Activated CD8-positive, alpha-beta memory T cell treated with anti-CD3 and anti-CD28 coated beads for 4 hours (primary cell): Measurements from ENCODE around the gene GUCA1C.

Experiments
- DNase-seq, 2 donors: peaks; one replicate each; pipeline ENCODE4 v3.0.0-alpha.2; 2020; ENCODE audit warnings: low read depth in 2 of 2

GUCA1C gene, protein sequence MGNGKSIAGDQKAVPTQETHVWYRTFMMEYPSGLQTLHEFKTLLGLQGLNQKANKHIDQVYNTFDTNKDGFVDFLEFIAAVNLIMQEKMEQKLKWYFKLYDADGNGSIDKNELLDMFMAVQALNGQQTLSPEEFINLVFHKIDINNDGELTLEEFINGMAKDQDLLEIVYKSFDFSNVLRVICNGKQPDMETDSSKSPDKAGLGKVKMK

DNA sequence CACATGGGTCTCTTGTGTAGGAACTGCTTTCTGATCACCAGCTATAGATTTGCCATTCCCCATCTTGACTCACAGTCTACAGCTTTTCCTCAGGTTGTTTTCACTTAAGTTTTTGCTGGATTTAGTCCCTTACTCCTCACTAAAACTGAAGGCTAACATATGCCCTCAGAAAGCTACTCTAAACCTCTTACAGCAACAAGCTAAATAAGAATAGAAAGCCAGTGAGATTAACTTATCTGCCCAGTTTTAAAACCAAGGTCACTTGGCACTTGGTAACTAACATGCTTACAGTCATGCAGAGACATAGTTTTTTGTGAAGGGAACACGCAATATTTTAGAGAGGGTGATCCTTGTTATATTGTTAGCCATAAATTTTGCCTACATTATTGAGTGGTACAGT, at the start of gene GUCA1C:
Gene GUCA1C, minus strand, starts transcription at position 180 of the 400 bp plus-strand sequence. Its CDS starts 117 bp downstream, at position 63.
- no peak for DNase-seq

DNA sequence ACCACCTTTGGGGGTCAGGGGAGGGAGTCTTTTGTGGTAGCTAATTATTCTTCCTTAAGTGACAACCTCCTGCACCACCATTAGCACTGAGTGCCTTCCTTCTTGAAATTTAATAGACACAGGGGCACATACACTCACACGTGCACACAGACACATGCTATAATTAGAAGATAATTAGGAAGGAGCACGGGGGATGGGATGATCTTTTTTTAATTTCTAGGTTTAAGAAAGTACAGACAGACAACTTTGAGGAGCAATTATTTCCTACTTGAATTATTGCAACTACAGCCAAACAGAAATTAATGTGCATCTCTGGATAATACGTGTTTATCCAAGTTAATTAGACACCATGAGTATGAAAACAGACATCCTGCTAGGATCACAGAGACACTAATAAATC, 44.8 kb upstream of the GUCA1C start:
- DNase-seq, result no peak

DNA sequence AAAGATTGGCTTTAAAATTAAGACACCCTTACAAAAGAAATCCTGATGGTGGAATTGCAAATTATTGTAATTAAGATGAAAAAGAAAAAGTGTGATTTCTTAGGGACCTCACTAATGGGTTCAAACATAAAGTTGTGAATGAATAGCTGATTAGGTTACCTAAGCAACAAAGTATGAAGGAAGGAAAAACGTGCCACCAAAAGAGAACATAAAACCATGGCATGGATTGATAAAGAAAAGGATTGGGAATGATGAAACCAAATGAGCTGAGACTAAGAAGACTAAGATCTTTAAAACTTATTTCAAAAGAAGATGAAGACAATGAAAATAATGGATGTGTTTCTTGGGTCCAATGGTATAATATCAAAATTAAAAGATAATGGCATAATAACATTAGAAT, 32.2 kb upstream of the GUCA1C start:
- no peak for DNase-seq

DNA sequence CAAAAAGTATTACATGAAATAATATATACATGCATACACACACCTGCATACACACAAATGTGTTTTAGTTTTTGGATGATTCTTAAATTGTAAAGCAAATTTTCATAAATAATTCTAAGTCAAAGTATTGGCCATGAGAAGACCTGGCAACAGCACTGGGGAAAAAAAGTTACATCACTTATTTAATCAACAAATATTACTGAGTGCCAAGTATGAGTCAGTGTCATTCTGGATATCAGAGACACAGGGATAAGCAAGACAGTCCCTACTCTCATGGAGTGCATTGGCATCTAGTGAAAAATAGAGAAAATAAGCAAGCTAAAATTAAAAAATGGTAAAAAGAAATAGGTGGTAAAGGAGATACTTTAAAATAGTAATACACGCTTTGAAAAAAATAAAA, 29.4 kb upstream of the GUCA1C start:
- no peak for DNase-seq

DNA sequence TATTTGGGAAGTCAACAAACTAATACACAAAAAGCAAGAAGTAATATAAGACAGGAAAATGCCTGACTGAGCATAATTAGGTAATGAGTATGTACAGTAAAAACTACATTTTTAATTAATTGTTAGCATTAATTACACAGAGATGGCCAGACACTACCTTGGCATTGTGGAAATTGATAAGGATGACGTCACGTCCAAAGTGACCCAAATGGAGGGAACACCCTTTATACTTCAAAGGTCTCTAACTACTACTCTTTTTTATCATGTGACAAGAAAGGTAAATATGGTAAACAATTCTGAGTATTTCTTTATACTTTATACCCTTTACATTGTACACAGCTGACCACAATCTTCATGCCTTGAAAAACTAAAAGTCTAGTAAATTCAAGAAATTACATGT, 22.4 kb upstream of the GUCA1C start:
- no peak for DNase-seq

DNA sequence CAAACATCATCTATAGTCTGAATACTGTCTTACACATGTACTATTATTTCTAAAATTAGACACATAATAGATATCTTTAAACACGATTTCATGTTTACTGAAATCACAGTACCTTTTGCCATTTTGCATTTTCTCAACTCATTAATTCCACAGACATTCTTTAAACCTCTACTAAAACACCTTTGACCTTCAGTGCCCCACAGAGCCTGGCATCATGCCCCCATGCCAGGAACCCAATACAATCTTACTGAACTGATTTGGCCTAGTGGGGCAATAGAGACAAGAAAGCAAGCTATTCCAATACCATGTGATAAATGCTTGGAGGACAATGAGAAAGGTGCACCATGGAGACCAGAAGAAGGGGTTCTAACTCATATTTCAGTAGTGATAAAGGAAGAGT, 19.3 kb upstream of the GUCA1C start:
- DNase-seq, result no peak

DNA sequence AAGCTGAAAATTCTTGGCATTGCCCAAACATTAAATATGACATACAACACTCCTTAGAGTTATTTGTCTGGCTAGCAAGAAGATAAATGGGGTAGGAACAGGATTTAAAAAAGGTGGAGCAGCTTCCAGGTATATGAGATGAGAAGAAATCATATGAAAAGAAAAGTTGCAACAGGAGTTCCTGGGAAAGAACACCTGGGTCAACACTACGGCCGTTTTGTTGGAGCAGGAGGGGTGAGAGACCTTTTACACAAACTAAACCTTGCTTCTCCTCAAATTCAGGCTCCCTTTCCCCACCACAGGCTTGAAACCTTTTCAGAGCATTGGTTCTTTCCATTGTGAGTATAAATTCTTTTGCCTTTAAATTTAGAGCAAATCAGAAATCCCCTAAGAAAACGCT, 18.8 kb upstream of the GUCA1C start:
- no peak for DNase-seq

DNA sequence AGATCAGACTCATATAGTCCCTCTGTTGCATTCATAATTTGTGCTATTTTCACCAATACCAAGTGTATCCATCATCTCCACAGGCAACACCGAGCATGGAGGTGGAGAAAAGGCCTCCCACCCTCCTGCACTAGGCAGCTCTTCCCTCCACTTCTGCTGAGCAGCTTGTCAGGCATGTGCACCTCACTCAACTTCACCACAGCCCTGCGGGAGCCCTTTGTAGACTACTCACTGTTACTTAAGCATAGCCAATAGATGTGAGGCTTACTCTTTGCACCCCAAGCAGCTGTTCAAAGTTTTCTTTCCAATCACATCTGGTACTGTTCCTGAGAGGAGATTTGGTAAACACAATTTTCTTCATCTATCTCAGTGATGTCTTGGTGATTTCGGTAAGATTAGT, 16.9 kb upstream of the GUCA1C start:
- DNase-seq, result no peak

DNA sequence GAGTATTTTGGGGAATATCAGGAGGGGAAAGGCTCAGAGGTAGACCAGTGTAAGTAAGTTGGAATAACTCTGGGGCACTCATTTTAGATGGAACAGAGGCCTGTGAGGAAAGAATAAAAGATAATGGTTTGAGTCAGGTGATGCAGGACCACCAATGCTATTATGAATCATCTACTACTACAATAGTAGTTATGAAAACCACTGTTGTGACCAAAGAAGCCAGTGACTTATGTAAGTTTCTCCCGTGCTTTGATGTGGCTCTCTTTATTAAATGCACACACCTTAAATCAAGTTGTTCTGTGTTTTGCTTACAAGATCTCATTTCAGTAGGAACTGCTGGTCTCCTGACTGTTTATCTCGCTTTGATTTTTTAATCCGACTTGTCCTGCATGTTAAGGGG, 13.1 kb upstream of the GUCA1C start:
- no peak for DNase-seq

DNA sequence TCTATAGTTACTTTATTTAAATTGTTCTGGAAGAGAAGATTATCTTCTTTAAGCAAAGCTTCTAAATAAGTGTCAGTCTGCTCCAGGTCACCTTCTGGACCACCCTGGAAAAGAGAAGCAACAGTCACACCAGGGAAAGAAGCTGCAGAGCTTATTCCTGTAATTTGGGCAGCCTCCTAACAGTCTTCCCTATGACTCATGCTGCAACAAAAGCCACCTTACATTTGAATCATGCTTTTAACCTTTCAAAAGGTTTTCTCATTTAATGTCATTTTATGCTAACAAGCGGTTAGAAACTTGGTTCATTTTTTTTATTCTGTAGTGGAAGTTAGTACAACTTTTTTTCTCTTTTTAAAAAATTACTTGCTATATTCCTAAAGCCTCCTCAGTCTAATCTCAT, 5.3 kb upstream of the GUCA1C start:
- DNase-seq, result no peak

DNA sequence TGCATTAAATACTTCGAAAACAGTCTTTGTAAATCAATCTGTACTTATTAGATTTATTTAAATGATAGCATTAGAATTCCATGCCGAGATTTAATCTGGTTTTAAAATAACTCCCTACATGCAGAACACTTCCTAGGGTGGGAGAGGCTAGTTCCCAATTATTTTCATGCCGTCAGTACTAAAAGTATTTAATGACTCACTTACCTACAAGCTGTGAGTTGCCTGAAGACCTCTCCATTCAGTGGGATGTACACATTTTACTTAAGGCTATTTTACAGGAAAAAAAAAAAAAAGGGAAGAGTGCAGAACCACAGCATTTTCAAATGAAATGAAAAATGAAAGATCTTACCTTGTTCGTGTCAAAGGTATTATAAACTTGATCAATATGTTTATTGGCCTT, 469 bp downstream of the GUCA1C start:
- no peak for DNase-seq

DNA sequence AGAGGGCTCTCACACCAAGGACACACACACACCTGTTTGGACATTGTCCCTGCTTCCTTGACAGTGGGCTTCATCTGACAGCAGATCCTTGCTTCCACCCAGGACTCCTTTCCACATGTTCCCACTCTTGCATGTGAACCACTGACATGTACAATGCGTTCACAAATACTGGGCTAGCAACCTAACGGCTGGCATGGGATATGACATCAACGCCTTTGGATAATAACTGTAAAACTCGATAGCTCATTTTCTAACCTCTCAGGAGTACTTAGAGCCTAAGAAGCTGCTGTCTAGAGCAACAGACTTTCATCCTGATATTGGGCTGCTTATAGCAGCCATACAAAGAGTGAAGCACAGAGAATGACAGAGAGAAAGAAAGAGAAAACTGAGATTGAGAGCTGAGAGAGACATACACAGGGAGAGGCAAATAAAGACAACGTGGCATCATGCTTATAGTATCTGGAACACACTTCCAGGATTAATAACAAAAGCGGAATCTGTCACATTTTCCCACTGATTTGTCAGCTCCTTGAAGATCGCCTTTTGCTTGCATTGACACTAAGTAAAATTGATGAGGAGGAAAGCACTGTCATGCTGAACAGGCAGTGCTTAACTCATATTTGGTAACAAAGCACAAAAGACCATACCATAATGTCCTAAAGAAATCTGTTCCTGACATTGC, 1.7 kb downstream of the GUCA1C start:
- no peak for DNase-seq

DNA sequence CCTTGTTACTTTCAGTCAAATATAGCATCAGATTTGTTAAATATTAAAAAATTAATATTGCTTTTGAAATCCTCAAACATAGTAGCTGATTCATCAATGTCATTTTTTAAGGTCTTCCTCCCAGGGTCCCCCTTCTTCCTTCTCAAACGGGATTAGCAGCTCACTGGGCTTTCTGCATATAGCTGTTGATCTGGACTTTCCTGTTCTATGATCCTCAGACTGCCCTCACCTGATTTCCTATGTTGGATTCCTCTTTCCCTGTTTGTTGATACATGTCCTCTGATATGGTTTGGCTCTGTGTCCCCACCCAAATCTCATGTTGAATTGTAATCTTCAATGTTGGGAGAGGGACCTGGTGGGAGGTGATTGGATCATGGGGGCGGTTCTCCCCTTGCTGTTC, 5.8 kb downstream of the GUCA1C start:
- DNase-seq, result no peak

DNA sequence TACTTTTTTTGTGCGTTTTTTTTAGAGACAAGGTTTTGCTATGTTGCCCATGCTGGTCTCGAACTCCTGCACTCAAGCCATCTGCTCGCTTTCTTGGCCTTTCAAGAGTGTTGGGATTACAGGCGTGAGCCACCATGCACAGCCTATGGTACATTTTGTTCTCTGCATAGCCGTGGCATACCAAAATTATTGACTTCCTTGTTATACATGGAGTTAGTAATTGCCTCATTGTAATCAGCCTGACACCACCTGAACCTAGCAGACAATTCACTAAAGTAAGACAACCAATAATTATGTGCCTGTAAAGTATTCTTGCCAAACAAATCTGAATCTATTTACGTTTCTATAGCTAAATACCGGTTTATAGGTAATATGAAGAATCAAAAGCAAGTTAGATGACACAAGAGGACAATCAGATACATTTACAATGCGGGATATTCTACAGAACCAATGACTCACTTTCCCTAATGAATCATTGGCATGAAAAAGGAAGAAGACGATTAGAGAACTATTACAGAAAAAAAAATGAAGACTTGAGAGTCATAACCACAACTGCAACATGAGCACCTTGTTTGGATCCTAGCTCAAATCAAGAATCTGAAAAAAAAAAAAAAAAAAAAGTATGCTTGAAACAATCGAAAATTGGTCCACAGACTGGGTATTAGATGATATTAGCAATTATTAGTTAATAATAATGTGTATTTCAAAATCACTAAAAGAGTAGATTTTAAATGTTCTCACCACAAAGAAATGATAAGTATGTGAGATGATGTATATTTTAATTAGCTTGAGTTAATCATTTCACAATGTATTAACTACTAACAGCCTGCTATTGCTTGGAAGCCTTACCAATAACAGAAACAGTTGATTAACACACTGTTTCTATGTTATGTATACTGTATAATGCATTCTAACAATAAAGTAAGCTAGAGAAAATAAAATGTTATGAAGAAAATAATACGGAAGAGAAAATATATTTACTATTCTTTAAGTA, 7.1 kb downstream of the GUCA1C start:
- no peak for DNase-seq

DNA sequence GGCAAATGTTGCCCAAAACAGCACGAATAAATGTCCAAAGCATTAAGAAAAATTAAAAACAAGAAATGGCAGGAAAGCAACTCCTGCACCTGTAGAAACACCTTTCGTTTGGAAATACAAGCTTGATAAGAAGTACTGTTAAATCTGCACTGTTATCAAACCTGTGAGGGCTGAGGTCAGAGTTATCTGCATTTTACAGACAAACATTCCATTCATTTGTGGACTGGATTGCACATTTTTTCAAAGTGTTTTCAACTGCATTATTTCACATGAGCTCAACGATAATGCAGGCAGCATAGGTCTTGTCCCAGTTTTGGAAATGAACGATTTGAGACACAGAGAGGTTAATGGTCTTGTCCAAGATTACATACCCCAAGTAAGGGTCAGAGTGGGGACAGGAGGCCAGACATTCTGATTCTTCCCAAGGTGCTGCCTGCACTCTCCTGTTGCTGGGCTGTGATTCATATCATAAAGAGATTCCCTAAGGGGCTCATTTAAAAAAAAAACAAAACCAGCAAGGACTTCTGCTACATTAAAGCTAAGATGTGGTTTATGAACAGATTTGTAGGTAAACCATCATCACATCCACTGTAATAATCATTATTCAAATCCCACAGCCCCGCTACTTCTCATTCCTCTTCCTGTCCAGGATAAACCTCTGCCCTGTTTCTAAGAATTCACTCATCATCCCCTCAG, 13.0 kb downstream of the GUCA1C start:
- no peak for DNase-seq

DNA sequence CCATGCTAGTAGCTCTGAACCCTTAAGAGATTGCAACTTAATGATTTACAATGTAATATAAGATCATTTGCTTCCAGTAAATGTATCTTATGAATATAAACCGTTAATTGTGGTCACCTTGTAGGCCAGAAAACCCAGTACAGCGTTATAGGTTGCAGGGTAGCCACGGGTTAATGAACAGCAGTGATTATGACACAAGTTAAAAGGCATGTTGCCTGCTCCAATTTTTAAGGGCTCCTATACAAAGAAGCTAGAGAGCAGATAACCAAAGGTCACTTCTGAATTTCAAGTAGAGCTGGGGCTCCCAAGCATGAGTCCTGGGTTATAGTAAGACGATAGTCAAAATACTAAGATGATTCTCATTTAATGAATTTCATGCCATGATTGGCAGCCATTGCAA, 13.5 kb downstream of the GUCA1C start:
- no peak for DNase-seq

DNA sequence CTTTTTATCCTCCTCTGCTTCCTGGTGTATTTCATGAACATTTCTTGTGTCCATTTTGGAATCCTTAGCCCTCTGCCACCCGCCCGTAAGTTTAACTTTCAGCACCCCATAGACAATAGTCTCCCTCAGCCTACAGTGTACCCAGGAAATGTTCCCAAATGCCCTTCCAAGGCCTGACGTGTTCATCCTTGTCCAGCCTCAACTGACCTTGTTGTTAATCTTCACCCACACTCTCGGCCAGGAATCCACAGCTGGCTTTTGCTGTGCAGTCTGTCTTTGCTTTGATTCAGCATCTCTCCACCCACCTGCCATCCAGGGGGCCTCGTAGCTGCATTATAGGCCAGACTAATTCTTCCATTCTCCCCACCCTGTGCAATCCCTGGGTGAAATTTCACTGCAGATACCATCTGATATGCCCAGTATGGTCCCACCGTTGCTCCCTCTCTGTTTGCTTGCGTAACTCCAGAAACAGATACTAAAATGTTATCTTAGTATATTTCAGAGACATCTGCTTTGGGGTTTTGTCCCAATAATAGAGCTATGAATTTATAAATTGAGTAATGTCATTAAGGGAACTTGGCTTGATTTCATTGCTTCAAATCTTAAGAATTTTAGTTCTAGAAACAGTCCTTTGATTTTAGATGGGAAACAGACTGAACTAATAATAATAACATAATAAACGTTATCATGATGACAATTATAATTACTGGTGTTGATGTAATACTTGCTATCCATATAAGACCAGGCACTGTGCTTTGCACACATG, 16.6 kb downstream of the GUCA1C start:
- no peak for DNase-seq

DNA sequence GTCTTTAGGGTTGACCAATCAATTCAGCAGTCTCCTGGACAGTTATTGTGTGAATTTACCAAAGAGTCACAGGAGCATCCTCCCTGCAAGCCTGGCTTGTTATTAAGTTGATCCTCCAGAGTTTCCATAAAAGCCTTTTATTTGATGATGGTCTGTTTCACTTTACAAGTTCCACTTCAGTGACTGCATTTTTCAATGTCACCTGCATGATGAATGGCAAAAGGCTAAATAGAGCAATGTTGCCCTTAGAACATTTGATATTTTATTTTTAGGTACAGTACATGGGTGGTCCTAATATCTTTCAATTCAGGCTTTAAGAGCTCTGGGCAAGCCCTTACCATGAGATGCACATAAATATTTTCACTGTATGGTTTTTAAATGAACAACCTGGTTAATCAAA, 22.6 kb downstream of the GUCA1C start:
- DNase-seq, result no peak

DNA sequence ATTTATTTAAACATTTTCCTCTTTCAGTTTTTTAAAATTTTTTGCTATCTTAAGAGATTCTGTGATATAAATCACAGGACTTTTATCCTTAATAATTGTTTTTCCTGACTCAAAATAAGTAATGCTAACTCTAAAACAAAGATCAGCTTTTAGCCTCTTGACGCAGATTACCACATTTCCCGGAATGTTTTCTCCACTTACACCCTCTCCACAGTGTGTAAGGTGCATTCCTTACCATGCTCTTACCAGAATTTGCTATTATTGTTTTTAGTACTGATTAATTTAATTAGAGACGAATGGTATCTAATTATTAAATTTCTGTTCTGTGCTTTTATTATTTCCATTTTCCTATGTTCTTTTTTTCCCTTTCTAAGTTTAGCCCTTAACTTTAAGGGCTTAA, 34.8 kb downstream of the GUCA1C start:
- no peak for DNase-seq

DNA sequence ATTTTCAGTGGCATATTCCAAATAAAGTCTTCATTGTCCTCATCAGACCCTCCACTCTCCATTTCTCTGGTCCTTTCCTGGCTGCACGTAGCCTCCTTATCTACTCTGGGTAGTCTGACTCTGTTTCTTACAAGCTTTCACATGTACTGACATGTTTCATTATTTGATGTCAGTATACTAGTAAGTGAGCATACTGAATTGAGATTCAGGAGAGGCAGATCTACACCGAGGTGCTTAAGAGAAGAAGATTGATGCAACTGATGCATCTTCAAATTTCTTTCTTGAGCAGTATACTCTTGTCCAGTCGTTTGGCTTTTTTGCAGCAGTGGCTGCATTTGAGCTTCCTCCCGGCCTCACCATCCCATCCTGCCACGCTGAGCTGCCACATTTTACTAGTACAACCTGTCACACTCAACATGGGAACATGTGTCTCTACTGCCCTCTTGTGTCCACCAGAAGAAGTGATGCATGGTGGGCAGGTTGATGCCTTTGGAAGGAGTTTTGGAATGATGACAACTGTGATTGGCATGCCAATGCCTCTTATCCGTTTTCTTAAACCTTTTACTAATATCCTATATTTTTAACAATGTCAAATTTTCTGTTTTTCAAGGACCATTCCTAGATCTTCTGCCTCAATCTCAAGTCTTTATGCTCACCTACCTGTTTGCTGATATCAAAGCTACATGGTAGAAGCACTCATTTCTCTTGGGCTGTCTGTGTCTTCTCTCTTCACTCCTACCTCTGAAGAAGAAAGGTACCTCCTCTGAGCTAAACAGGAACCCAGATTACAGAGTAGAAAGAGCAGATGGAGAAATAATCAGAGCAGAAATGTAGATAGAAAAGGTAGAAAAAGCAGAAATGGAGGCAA, 38.7 kb downstream of the GUCA1C start:
- DNase-seq, result peak; percentile 13 to 26
